ENCODE results near the gene CXCR6. TPM values are rescaled to one million over a fixed set of nuclear protein-coding genes. Genes with fewer than 3 reads are reported as not detected.
A peak's percentile ranks its signal among the peaks of the same experiment; 100 is the strongest.

Gene CXCR6
- total RNA-seq, 1 experiment from 2014 or later = not detected

DNA sequence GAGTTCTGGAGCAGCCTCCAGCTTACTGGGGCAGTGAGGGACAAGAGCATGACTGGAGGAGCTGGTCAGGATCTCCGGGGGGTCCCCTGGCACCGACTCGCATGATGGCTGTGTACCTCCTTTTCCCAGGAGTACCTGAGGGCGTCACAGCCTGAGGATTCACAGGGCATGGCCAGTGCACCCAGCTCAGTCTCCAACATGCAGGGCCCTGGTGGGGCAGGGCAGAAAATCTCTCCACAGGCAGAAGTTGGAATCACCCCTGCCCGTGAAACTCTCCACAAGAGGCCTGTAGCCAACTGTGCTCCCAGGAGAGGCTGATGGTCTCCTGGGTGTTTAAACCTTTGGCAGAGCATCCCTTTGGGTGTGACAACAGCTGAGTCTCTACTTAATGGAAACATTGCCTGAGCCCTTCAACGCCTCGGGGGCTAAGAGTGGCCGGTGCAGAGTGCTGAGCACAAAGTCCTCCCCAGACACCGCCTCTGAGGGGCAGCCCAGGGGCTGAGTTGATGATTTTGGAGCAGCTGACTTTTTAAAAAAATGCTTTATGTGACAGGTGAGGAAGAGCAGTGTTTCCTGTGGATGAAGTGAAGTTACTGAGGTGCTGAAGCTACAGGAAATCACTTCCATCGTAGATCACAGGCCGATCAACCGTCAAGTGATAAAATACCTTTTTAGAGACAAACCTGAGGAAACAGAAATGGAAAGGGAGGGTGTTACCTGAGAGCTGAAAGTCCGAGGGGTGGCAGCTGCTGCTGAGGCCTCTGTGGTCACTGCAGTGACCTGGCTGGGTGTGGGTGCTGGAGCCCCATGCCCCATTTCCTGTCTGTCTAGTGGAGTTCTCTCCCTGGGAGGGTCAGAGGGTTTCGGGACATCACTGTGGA lies 21.9 kb upstream of the CXCR6 start:
- H3K14ac ChIP-seq (ENCODE audit: insufficient read depth, low read length) = no peak overlapping the region
- H3K56ac ChIP-seq (ENCODE audit: insufficient read length, low read depth, low read length) = no peak overlapping the region
- no peaks in the 10 kb centered on the region for H3K27me3 ChIP-seq (ENCODE audit: insufficient read depth, low read length)
- no peak overlapping the region for H3K18ac ChIP-seq (ENCODE audit: insufficient read length, low read depth, low read length)
- no peak overlapping the region for H4K5ac ChIP-seq (ENCODE audit: insufficient read length, low read depth, low read length)
- no peak overlapping the region for H3K4me2 ChIP-seq (ENCODE audit: insufficient read depth, insufficient read length, low read length)
- no peak overlapping the region for H2BK20ac ChIP-seq (ENCODE audit: low read depth, low read length, poor library complexity, severe bottlenecking)
- H2BK5ac ChIP-seq (ENCODE audit: insufficient read length, low read length) = no peak overlapping the region
- H3K23ac ChIP-seq (ENCODE audit: insufficient read length, low read depth, low read length) = no peak overlapping the region
- no peak for DNase-seq
- H3K9me3 ChIP-seq (ENCODE audit: control insufficient read depth, low read depth, low read length) = no peaks in the 10 kb centered on the region
- H3K27ac Mint-ChIP-seq = peak overlapping the region in 2 of 3 experiments; percentile 22 to 61; a peak in 3 of 7 replicates
- H4K20me1 ChIP-seq (ENCODE audit: control insufficient read depth, insufficient read depth, insufficient read length) = no peaks in the 10 kb centered on the region
- H3K23me2 ChIP-seq (ENCODE audit: insufficient read length, low read depth, low read length, poor library complexity, severe bottlenecking) = no peaks in the 10 kb centered on the region
- H3K9ac ChIP-seq (ENCODE audit: extremely low read depth, insufficient read length, low read length) = no peak overlapping the region
- H3K4ac ChIP-seq (ENCODE audit: low read depth, low read length) = no peak overlapping the region
- peaks cover 2 to 45% (median 35%) of the 10 kb centered on the region in 3 experiments; a peak in 6 of 7 replicates for H3K36me3 Mint-ChIP-seq (ENCODE audit: insufficient read depth in 1 of 3, low read depth in 3 of 3)
- no peaks in the 10 kb centered on the region for H3K4me1 ChIP-seq (ENCODE audit: insufficient read depth, low read length)
- no peaks in the 10 kb centered on the region for H3K9me3 Mint-ChIP-seq
- no peak overlapping the region for H2AK5ac ChIP-seq (ENCODE audit: insufficient read length, low read length)
- H3K27me3 Mint-ChIP-seq (ENCODE audit: low read depth) = peaks cover 3% of the 10 kb centered on the region
- peaks cover 0 to 3% of the 10 kb centered on the region in 2 experiments; a peak in 1 of 4 replicates for H3K4me1 Mint-ChIP-seq
- no peak overlapping the region for H4K91ac ChIP-seq (ENCODE audit: insufficient read length, low read depth, low read length)
- H2BK15ac ChIP-seq (ENCODE audit: low read depth, low read length) = no peak overlapping the region
- H2AFZ ChIP-seq (ENCODE audit: low read length) = no peak overlapping the region
- H4K8ac ChIP-seq (replicated peaks; ENCODE audit: insufficient read length, low read depth, low read length) = no peak overlapping the region
- no peaks in the 10 kb centered on the region for H3K79me2 ChIP-seq (ENCODE audit: insufficient read depth, low read length)
- no peak for TF ChIP-seq CTCF (conservative IDR thresholded peaks at IDR 0.05)
- no peak overlapping the region for H3K4me3 Mint-ChIP-seq
- H3T11ph ChIP-seq (ENCODE audit: low read length) = no peak overlapping the region
- H3K79me1 ChIP-seq (ENCODE audit: insufficient read depth, low read depth, low read length, poor library complexity, severe bottlenecking) = no peaks in the 10 kb centered on the region
- WGBS (ENCODE audit: extremely low coverage, insufficient read length, low lambda C conversion rate) = no CpG with 5 or more reads among the region's 14 CpGs
- H2BK12ac ChIP-seq (ENCODE audit: insufficient read length, low read depth, low read length) = no peak overlapping the region
- no peak overlapping the region for H2BK120ac ChIP-seq (ENCODE audit: low read depth, low read length, poor library complexity, severe bottlenecking)
- H3K27ac ChIP-seq (ENCODE audit: insufficient read length, low read depth, low read length) = no peak overlapping the region

Data from H9 (cell line).